Thyroid gland (tissue), 4 donors: Measurements from ENCODE around the gene TEX2. TPM values are rescaled to one million over a fixed set of nuclear protein-coding genes. Genes with fewer than 3 reads are reported as not detected.
"Not testable (repeated sequence)": the region's sequence is repeated elsewhere in the genome, so short reads cannot be mapped to it uniquely, and the experiment has no call there.

Source experiments
- DNase-seq, 2 donors: peaks; one replicate each; pipeline ENCODE4 v3.0.0-alpha.2; 2019
- H3K27ac ChIP-seq, 3 donors: fragments of 200-600 bp; sonication (generic); 1 replicate in 2 of 3; 2 replicates in 1 of 3; pipeline ENCODE4 v1.5.1; 2016 to 2019; ENCODE audit warnings: mild to moderate bottlenecking in 1 of 3, moderate library complexity in 1 of 3
- H3K27me3 ChIP-seq: fragments of 200-600 bp; sonication (generic); one replicate; pipeline ENCODE4 v1.5.1; 2019
- H3K36me3 ChIP-seq, 2 donors: fragments of 200-600 bp; sonication (generic); one replicate each; pipeline ENCODE4 v1.5.1; 2016 to 2019
- H3K4me1 ChIP-seq, 2 donors: fragments of 200-600 bp; sonication (generic); one replicate each; pipeline ENCODE4 v1.5.1; 2017 to 2019
- H3K4me3 ChIP-seq, 3 donors: fragments of 200-600 bp; sonication (generic); replicated peaks in 1 of 3; 1 replicate in 2 of 3; 2 replicates in 1 of 3; pipeline ENCODE4 v1.5.1; 2016; ENCODE audit warnings: mild to moderate bottlenecking in 1 of 3
- H3K9me3 ChIP-seq: fragments of 200-600 bp; sonication (generic); one replicate; pipeline ENCODE4 v1.5.1; 2017
- CTCF ChIP-seq, 6 experiments: fragments of 200-600 bp in 3 of 6; fragments of 450-650 bp in 3 of 6; sonication (generic) in 3 of 6; IDR thresholded peaks; one replicate each; pipeline ENCODE4 v1.5.1; 2016 to 2019; ENCODE audit warnings: antibody characterized with exemption in 6 of 6, mild to moderate bottlenecking in 2 of 6, inconsistent platforms in 1 of 6, moderate library complexity in 1 of 6
- POLR2A ChIP-seq, 2 donors: fragments of 450-650 bp; IDR thresholded peaks; one replicate each; pipeline ENCODE4 v1.6.1; 2017; ENCODE audit warnings: antibody characterized with exemption in 2 of 2, mild to moderate bottlenecking in 2 of 2, moderate library complexity in 1 of 2
- WGBS, 2 donors: methylation state at CpG; one replicate each; pipeline ENCODE4 v1.1.5; 2017; 5-methylcytosine and 5-hydroxymethylcytosine counted together
- intact Hi-C: fragments of 100-400 bp; cut with DNase I; formaldehyde crosslinking; loops from one replicate; pipeline ENCODE4 v1.15.1; 2023
- total RNA-seq, 4 donors: library from RNA; depleted of rRNA; stranded (reverse); fragments of >200 nt; gene quantifications; one replicate each; pipeline ENCODE4 v1.2.3, GENCODE V29; 2016

The TEX2 gene
- total RNA-seq, 4 donors from 2014 or later = 63.9 to 101 (median 71.7) TPM

- intact Hi-C loops = no loop called here
- no peak for DNase-seq
- Histone ChIP-seq H3K27ac (peak overlapping the region in 2 of 3 donors; percentile 17 to 21), H3K27me3 (no peaks in the 10 kb centered on the region), H3K4me1 (peaks cover 23 to 49% of the 10 kb centered on the region in 2 donors), H3K4me3 (no peak overlapping the region), H3K9me3 (no peaks in the 10 kb centered on the region), H3K36me3 (no peaks in the 10 kb centered on the region)
- WGBS, 2 donors = 82 to 92% methylated on average over 8 of the region's 8 CpGs
- TF ChIP-seq CTCF (IDR thresholded peaks at IDR 0.05) = no peak
- no peak for TF ChIP-seq POLR2A (IDR thresholded peaks at IDR 0.05)
These were observed 92.0 kb downstream of the TEX2 start for GRCh38 chr17:64171041-64171440.

- peak in 1 of 2 donors; percentile 46 for DNase-seq
- TF ChIP-seq POLR2A (IDR thresholded peaks at IDR 0.05) = no peak
- no peak for TF ChIP-seq CTCF (IDR thresholded peaks at IDR 0.05)
These were observed 92.8 kb downstream of the TEX2 start for GRCh38 chr17:64170286-64170685.

GRCh38 chr17:64167666-64168065, 95.4 kb downstream of the TEX2 start:
- H3K27ac ChIP-seq, H3K9me3 ChIP-seq, H3K36me3 ChIP-seq, intact Hi-C loops, H3K27me3 ChIP-seq, H3K4me3 ChIP-seq, DNase-seq: not testable (repeated sequence)
- peaks cover 0 to 21% of the 10 kb centered on the region in 2 donors for H3K4me1 ChIP-seq
- 96 to 99% methylated on average over 3 of the region's 3 CpGs for WGBS, 2 donors

More at GRCh38 chr17:64170286-64170685, 92.8 kb downstream of the TEX2 start:
- intact Hi-C loops = no loop called here
- peak overlapping the region in 2 of 3 donors; percentile 36 to 57 for H3K27ac ChIP-seq
- no peak overlapping the region for H3K4me3 ChIP-seq
- H3K27me3 ChIP-seq = no peaks in the 10 kb centered on the region
- WGBS, 2 donors = 87 to 96% methylated on average over 4 of the region's 4 CpGs
- H3K4me1 ChIP-seq = peaks cover 15 to 42% of the 10 kb centered on the region in 2 donors
- H3K36me3 ChIP-seq = no peaks in the 10 kb centered on the region
- H3K9me3 ChIP-seq = no peaks in the 10 kb centered on the region

- WGBS, 2 donors = 96 to 100% methylated on average over 3 of the region's 3 CpGs
- H3K27ac ChIP-seq = no peak overlapping the region
- H3K27me3 ChIP-seq = no peaks in the 10 kb centered on the region
- H3K9me3 ChIP-seq = no peaks in the 10 kb centered on the region
- intact Hi-C loops = no loop called here
- H3K4me1 ChIP-seq = peaks cover 0 to 21% of the 10 kb centered on the region in 2 donors
- H3K36me3 ChIP-seq = no peaks in the 10 kb centered on the region
- TF ChIP-seq CTCF (IDR thresholded peaks at IDR 0.05) = no peak
- no peak for TF ChIP-seq POLR2A (IDR thresholded peaks at IDR 0.05)
- H3K4me3 ChIP-seq = no peak overlapping the region
- DNase-seq = no peak
These were observed 96.2 kb downstream of the TEX2 start for GRCh38 chr17:64166876-64167275.

- Histone ChIP-seq H3K4me1 (peaks cover 0 to 13% of the 10 kb centered on the region in 2 donors), H3K27me3 (no peaks in the 10 kb centered on the region), H3K27ac (no peak overlapping the region), H3K4me3 (no peak overlapping the region), H3K36me3 (peaks cover 0 to 5% of the 10 kb centered on the region in 2 donors), H3K9me3 (no peaks in the 10 kb centered on the region)
- WGBS, 2 donors = 86 to 91% methylated on average over 4 of the region's 4 CpGs
- DNase-seq = no peak
- TF ChIP-seq POLR2A (IDR thresholded peaks at IDR 0.05) (no peak), CTCF (IDR thresholded peaks at IDR 0.05) (no peak)
- intact Hi-C loops = no loop called here
These were observed 97.7 kb downstream of the TEX2 start for GRCh38 chr17:64165347-64165746.
